GM10266 (cell line): ENCODE measurements around the gene KIF21A.

Source experiments
- DNase-seq: peaks from one replicate; pipeline ENCODE4 v3.0.0; 2012; ENCODE audit errors: extremely low spot score
- CTCF ChIP-seq: IDR thresholded peaks from 2 replicates; pipeline ENCODE4 v1.5.1; 2012; ENCODE audit warnings: mild to moderate bottlenecking, low read depth; ENCODE audit not compliant: control insufficient read depth, insufficient read depth; ENCODE audit errors: missing control alignments

Gene KIF21A

DNA sequence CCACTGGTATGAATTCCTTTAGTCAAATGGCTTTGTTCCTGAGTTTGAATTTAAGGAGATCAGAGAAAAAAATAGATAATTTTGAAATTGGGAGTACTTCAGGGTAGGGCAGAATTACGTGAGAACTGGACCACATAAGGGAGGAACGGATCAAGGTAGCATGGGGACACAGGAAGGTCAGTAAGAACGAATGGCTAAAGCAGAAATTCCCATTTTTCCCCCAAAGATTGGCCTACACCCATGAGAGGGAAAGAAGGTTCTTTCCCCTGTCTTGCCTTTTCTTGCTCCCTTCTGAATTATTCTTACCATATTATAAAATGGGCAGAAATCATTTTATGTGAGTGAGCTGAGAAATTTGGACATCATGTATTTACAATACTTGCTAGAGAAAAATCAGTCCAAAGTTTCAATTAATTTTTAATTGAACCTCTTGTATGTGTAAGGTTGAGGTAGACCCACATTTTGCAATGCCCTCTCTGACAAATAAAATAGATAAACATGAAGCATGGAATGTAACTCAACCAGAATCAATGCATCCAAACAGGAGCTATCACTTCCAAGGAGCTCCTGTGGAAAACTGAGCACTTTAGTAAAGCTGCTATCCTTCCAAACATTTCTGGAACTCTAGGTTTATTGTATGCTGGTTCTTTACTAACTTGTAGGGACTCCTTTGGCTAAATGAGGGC is 93.8 kb downstream of the KIF21A start:
- TF ChIP-seq CTCF: no peak
- no peak for DNase-seq

DNA sequence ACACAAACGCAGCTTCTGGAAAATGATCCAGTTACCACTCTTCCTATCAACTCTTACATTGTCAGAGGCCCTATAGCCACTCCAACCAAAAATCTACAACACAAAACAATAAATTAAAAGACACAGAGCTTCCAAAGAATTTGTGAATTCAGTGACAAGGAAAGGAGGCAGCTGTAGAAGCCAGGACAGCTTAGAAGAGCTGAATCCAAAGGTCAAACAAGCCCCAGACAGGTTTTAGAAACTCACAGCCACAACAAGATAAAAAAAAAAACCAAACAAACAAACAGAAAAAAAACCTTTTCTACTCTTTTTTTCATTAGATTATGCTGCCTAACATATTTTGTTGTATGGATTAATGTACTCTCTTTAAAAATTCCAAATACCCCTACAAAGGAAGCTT is 94.4 kb downstream of the KIF21A start:
- TF ChIP-seq CTCF: no peak
- no peak for DNase-seq

- DNase-seq: no peak
- no peak for TF ChIP-seq CTCF
These were observed 98.0 kb downstream of the KIF21A start for GRCh38 chr12:39344926-39345325.

GRCh38 chr12:39343665-39344064 is 99.3 kb downstream of the KIF21A start:
- no peak for TF ChIP-seq CTCF
- no peak for DNase-seq

DNA sequence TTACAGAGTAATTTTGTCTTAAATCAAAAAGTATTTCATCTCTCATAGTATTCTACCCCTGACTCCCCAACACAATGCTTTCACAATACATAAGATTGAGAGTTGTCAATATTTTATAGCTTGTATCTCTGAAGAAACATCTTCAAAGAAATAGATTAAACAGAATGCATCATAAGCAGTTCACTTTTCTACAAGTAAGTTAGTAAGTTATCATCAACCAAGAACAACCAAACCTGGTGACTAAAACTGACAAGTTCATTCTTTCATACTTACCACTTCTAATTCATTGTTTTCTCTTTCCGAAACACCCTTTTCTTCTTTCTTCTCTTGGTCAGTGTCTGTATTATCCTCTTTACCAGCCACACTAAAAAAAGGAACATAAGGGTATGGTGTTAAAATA is 101.2 kb downstream of the KIF21A start:
- no peak for TF ChIP-seq CTCF
- DNase-seq: no peak

- no peak for TF ChIP-seq CTCF
- peak; percentile 17 for DNase-seq
These were observed 101.7 kb downstream of the KIF21A start for GRCh38 chr12:39341179-39341578.

GRCh38 chr12:39332661-39333175 is 110.2 kb downstream of the KIF21A start:
- no peak for DNase-seq
- no peak for TF ChIP-seq CTCF
